ENCODE data around the gene CT45A5. TPM values are rescaled to one million over a fixed set of nuclear protein-coding genes. Genes with fewer than 3 reads are reported as not detected.
"Not testable (repeated sequence)": the region's sequence is repeated elsewhere in the genome, so short reads cannot be mapped to it uniquely, and the experiment has no call there.

Gene CT45A5, protein sequence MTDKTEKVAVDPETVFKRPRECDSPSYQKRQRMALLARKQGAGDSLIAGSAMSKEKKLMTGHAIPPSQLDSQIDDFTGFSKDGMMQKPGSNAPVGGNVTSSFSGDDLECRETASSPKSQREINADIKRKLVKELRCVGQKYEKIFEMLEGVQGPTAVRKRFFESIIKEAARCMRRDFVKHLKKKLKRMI
- total RNA-seq (1 to 10 TPM in 1 of 7 donors, not detected in 6; 6.4 TPM), polyA plus RNA-seq (not detected)
- long read RNA-seq, donor 1 = 0 reads
- long read RNA-seq, donor 2 = 0 reads
- long read RNA-seq, donor 3 = 0 reads

DNA sequence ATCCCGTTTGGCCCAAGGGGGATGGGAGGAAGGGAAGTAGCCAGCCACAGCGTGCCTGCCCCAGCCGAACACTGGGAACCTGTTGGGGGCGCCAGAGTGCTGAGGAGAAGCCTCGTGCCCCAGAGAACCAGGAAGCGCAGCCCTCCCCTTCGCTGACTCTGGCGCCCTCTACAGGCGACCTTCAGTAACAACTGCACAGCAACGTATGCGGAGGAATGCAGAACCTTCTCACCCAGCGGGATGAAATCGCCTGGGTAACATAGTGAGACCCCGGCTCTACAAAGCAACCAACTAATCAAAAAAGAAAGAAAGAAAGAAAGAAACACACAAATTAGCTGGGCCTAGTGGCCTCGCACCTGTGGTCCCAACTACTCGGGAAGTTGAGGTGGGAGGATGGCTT, at the start of gene CT45A5:
CT45A5 (minus strand) TSS at position 101 of the 400 bp plus-strand sequence. CDS start 3,774 bp downstream, outside the sequence.
- H3K9me3 ChIP-seq; H3K27me3 ChIP-seq; H3K27ac ChIP-seq; intact Hi-C loops (cut with DNase I); H3K4me3 ChIP-seq; DNase-seq; H3K4me1 ChIP-seq (ENCODE audit: insufficient read depth); H3K36me3 ChIP-seq: not testable (repeated sequence)
- no CpG with 5 or more reads among the region's 16 CpGs for WGBS, 3 donors

GRCh38 chrX:135819912-135820311, 34.6 kb upstream of the CT45A5 start, which contains the start of gene CT45A2:
Gene CT45A2 (minus strand): TSS chrX:135820012. CDS start chrX:135816265, 3,747 bp downstream.
- H3K27ac ChIP-seq; H3K27me3 ChIP-seq; intact Hi-C loops (cut with DNase I); H3K9me3 ChIP-seq; H3K4me3 ChIP-seq; H3K36me3 ChIP-seq; H3K4me1 ChIP-seq (ENCODE audit: insufficient read depth); DNase-seq: not testable (repeated sequence)
- WGBS, 3 donors = no CpG with 5 or more reads among the region's 17 CpGs

DNA sequence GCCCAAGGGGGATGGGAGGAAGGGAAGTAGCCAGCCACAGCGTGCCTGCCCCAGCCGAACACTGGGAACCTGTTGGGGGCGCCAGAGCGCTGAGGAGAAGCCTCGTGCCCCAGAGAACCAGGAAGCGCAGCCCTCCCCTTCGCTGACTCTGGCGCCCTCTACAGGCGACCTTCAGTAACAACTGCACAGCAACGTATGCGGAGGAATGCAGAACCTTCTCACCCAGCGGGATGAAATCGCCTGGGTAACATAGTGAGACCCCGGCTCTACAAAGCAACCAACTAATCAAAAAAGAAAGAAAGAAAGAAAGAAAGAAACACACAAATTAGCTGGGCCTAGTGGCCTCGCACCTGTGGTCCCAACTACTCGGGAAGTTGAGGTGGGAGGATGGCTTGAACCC, 17.4 kb upstream of the CT45A5 start, which contains the start of gene CT45A6:
CT45A6 (minus strand) TSS at position 101 of the 400 bp plus-strand sequence. CDS start 3,794 bp downstream, outside the sequence.
- DNase-seq; H3K9me3 ChIP-seq; H3K36me3 ChIP-seq; H3K4me1 ChIP-seq (ENCODE audit: insufficient read depth); H3K27ac ChIP-seq; intact Hi-C loops (cut with DNase I); H3K4me3 ChIP-seq; H3K27me3 ChIP-seq: not testable (repeated sequence)
- WGBS, 3 donors = no CpG with 5 or more reads among the region's 16 CpGs

DNA sequence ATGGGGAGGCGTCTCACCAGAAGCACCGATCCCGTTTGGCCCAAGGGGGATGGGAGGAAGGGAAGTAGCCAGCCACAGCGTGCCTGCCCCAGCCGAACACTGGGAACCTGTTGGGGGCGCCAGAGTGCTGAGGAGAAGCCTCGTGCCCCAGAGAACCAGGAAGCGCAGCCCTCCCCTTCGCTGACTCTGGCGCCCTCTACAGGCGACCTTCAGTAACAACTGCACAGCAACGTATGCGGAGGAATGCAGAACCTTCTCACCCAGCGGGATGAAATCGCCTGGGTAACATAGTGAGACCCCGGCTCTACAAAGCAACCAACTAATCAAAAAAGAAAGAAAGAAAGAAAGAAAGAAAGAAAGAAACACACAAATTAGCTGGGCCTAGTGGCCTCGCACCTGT, 17.2 kb downstream of the CT45A5 start, which contains the start of gene CT45A3:
CT45A3 (minus strand) TSS at position 101 of the 400 bp plus-strand sequence. CDS start 3,747 bp downstream, outside the sequence.
- H3K4me1 ChIP-seq (ENCODE audit: insufficient read depth); H3K27me3 ChIP-seq; H3K9me3 ChIP-seq; H3K27ac ChIP-seq; intact Hi-C loops (cut with DNase I); H3K4me3 ChIP-seq; DNase-seq; H3K36me3 ChIP-seq: not testable (repeated sequence)
- WGBS, 3 donors = no CpG with 5 or more reads among the region's 17 CpGs

DNA sequence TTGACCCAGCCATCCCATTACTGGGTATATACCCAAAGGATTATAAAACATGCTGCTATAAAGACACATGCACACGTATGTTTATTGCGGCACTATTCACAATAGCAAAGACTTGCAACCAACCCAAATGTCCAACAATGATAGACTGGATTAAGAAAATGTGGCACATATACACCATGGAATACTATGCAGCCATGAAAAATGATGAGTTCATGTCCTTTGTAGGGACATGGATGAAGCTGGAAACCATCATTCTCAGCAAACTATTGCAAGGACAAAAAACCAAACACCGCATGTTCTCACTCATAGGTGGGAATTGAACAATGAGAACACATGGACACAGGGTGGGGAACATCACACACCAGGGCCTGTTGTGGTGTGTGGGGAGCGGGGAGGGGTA, 40.6 kb downstream of the CT45A5 start:
- H3K4me1 ChIP-seq (ENCODE audit: insufficient read depth); H3K9me3 ChIP-seq; H3K4me3 ChIP-seq; H3K27ac ChIP-seq; H3K27me3 ChIP-seq; DNase-seq; H3K36me3 ChIP-seq; intact Hi-C loops (cut with DNase I): not testable (repeated sequence)
- WGBS, 3 donors = 87 to 88% (median 87%) methylated on average over 3 to 4 of the region's 4 CpGs

DNA sequence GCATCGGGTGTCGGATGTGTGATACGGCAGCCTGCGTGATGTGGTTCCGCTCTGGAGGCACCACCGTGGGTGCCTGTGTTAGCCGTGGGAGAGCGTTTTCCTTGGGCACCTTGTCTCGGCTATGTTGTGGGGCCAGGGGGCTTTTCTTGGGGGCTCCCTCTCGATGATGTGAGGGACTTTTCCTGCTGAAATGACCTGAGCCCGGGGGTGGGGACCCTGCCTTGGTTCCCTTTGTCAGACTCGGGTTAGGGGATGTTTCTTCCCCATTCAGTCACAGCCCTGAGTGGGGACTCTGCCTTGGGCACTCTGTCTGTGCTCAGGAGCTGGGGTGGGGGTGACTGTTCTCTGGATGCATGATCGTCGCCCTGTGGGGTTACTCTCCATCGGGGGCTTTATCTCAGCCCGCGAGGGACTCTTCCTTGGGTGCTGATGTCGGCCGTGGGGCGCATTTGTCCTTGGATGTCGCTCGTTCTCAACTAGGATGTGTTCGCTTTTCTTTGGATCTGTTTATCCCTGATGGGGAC, 44.0 kb downstream of the CT45A5 start:
- Histone ChIP-seq H3K9me3 (no peaks in the 10 kb centered on the region), H3K27ac (no peak overlapping the region), H3K36me3 (no peaks in the 10 kb centered on the region), H3K4me1 (ENCODE audit: insufficient read depth) (no peaks in the 10 kb centered on the region), H3K27me3 (no peaks in the 10 kb centered on the region), H3K4me3 (no peak overlapping the region)
- WGBS, 3 donors = 79 to 89% (median 83%) methylated on average over 23 of the region's 23 CpGs
- intact Hi-C loops (cut with DNase I) = no loop called here
- no peak for DNase-seq
- TF ChIP-seq CTCF (IDR thresholded peaks at IDR 0.05) (no peak), POLR2A (IDR thresholded peaks at IDR 0.05) (no peak), EP300 (IDR thresholded peaks at IDR 0.05) (no peak)

- DNase-seq = no peak
- Histone ChIP-seq H3K9me3 (no peaks in the 10 kb centered on the region), H3K27ac (no peak overlapping the region), H3K27me3 (no peaks in the 10 kb centered on the region), H3K36me3 (no peaks in the 10 kb centered on the region), H3K4me3 (no peak overlapping the region), H3K4me1 (ENCODE audit: insufficient read depth) (no peaks in the 10 kb centered on the region)
- intact Hi-C loops (cut with DNase I) = no loop called here
- 61 to 62% (median 61%) methylated on average over 18 of the region's 18 CpGs for WGBS, 3 donors
- TF ChIP-seq POLR2A (IDR thresholded peaks at IDR 0.05) (no peak), CTCF (IDR thresholded peaks at IDR 0.05) (no peak), EP300 (IDR thresholded peaks at IDR 0.05) (no peak)
These were observed 44.6 kb downstream of the CT45A5 start for GRCh38 chrX:135740681-135741149.
